A549 (cell line): ENCODE results near the gene CFAP100. TPM values are rescaled to one million over a fixed set of nuclear protein-coding genes. Genes with fewer than 3 reads are reported as not detected.

Source experiments
- ATAC-seq, 2 experiments: fragments of 200-7000 bp in 1 of 2; fragments of >200 bp in 1 of 2; cut with Nextera tagmentation in 1 of 2; cut with Tn5 transposase in 1 of 2; 3 replicates each; pipeline versions ENCODE4 v1.8.0 to v1.9.1; 2018 to 2020; ENCODE audit warnings: mild to moderate bottlenecking in 1 of 2, moderate library complexity in 1 of 2
- CTCF ChIA-PET: fragments of 300-600 bp; sonication (Branson Sonifier 250); formaldehyde crosslinking; extraction: SDS; loops from one replicate; lab custom pipeline; 2021; ENCODE audit warnings: antibody characterized with exemption, inconsistent platforms; lab: Yijun Ruan, JAX
- POLR2A ChIA-PET: fragments of 350-600 bp; formaldehyde crosslinking; extraction: SDS; loops from one replicate; lab custom pipeline; 2021; ENCODE audit warnings: antibody characterized with exemption, inconsistent platforms; lab: Yijun Ruan, JAX
- DNase-seq, 2 experiments: peaks; one replicate each; pipeline versions ENCODE4 v3.0.0 to v3.0.0-alpha.2; 2011 to 2016; ENCODE audit warnings: low read depth in 1 of 2, low spot score in 1 of 2
- FAIRE-seq: peaks from 2 replicates; lab custom pipeline; 2011; peaks lifted over from hg19 to GRCh38; lab: Jason Lieb, UNC
- H3K27ac ChIP-seq, 2 experiments: fragments of >200 bp; sonication (Bioruptor Twin); formaldehyde crosslinking; 3 replicates each; pipeline ENCODE4 v1.5.1; 2016 to 2017
- H3K4me1 ChIP-seq: fragments of >200 bp; sonication (Bioruptor Twin); formaldehyde crosslinking; 3 replicates; pipeline ENCODE4 v1.6.1; 2016
- H3K4me2 ChIP-seq: fragments of >200 bp; sonication (Bioruptor Twin); formaldehyde crosslinking; 3 replicates; pipeline ENCODE4 v1.6.1; 2016
- H3K4me3 ChIP-seq: fragments of >200 bp; sonication (Bioruptor Twin); formaldehyde crosslinking; 3 replicates; pipeline ENCODE4 v1.5.1; 2016
- H3K9me3 ChIP-seq: fragments of >200 bp; sonication (Bioruptor Twin); formaldehyde crosslinking; 3 replicates; pipeline ENCODE4 v1.6.1; 2016
- CBX2 ChIP-seq: fragments of 200-600 bp; sonication (generic); IDR thresholded peaks from 2 replicates; pipeline ENCODE4 v1.6.1; 2016; ENCODE audit warnings: low read depth, mild to moderate bottlenecking, borderline replicate concordance
- CHD2 ChIP-seq: fragments of 150-350 bp; IDR thresholded peaks from 2 replicates; pipeline ENCODE4 v1.6.1; 2014; ENCODE audit warnings: low read length; ENCODE audit not compliant: partially characterized antibody
- EHF ChIP-seq: fragments of 250-450 bp; sonication (Bioruptor Pico); IDR thresholded peaks from 2 replicates; pipeline ENCODE4 v1.5.0; 2020; ENCODE audit warnings: mild to moderate bottlenecking
- FOSB ChIP-seq: fragments of 250-450 bp; sonication (Bioruptor Pico); IDR thresholded peaks from 2 replicates; pipeline ENCODE4 v1.5.0; 2020; ENCODE audit warnings: mild to moderate bottlenecking, moderate library complexity
- FOSL2 ChIP-seq, 2 experiments: fragments of 450-650 bp in 1 of 2; fragments of >200 bp in 1 of 2; sonication (Bioruptor Twin) in 1 of 2; formaldehyde crosslinking; IDR thresholded peaks; 2 replicates each; pipeline versions ENCODE4 v1.5.0 to v1.6.1; 2016 to 2020; ENCODE audit warnings: mild to moderate bottlenecking in 1 of 2, moderate library complexity in 1 of 2
- HEYL ChIP-seq: fragments of 250-450 bp; sonication (Bioruptor Pico); IDR thresholded peaks from 2 replicates; pipeline ENCODE4 v1.8.0; 2021; ENCODE audit warnings: mild to moderate bottlenecking, moderate library complexity
- HOXA7 ChIP-seq: fragments of 250-450 bp; sonication (Bioruptor Pico); IDR thresholded peaks from 2 replicates; pipeline ENCODE4 v1.5.0; 2020; ENCODE audit warnings: mild to moderate bottlenecking, moderate library complexity
- HOXB13 ChIP-seq: fragments of 250-450 bp; sonication (Bioruptor Pico); IDR thresholded peaks from 2 replicates; pipeline ENCODE4 v1.5.0; 2020; ENCODE audit warnings: low read depth, mild to moderate bottlenecking, moderate library complexity
- KDM1A ChIP-seq: fragments of 200-600 bp; sonication (generic); IDR thresholded peaks from 2 replicates; pipeline ENCODE4 v1.6.1; 2016; ENCODE audit warnings: low read depth, mild to moderate bottlenecking
- KDM5A ChIP-seq: fragments of 200-600 bp; sonication (generic); IDR thresholded peaks from 2 replicates; pipeline ENCODE4 v1.6.1; 2016; ENCODE audit warnings: antibody characterized with exemption, mild to moderate bottlenecking
- MAZ ChIP-seq: fragments of 150-350 bp; IDR thresholded peaks from 2 replicates; pipeline ENCODE4 v1.6.1; 2014; ENCODE audit warnings: antibody characterized with exemption, low read depth, low read length, borderline replicate concordance
- NFE2L2 ChIP-seq: fragments of 150-350 bp; conservative IDR thresholded peaks from 2 replicates; pipeline ENCODE4 v1.6.1; 2014; ENCODE audit warnings: low read length
- NR3C1 ChIP-seq: fragments of >200 bp; sonication (Bioruptor Twin); formaldehyde crosslinking; IDR thresholded peaks from 3 replicates; pipeline ENCODE4 v1.6.1; 2017
- POLR2A ChIP-seq: IDR thresholded peaks from 2 replicates; pipeline ENCODE4 v1.6.1; 2012; ENCODE audit warnings: mild to moderate bottlenecking, low read length
- RAD21 ChIP-seq, 2 experiments: fragments of >200 bp in 1 of 2; sonication (Bioruptor Twin) in 1 of 2; formaldehyde crosslinking in 1 of 2; IDR thresholded peaks in 1 of 2; conservative IDR thresholded peaks in 1 of 2; 2 replicates in 1 of 2; 3 replicates in 1 of 2; pipeline ENCODE4 v1.6.1; 2012 to 2018; ENCODE audit warnings: inconsistent platforms in 1 of 2
- RFX5 ChIP-seq: fragments of 450-650 bp; IDR thresholded peaks from 2 replicates; pipeline ENCODE4 v1.7.1; 2014; ENCODE audit warnings: antibody characterized with exemption, mild to moderate bottlenecking, moderate library complexity
- RNF2 ChIP-seq: fragments of 200-600 bp; sonication (generic); IDR thresholded peaks from 2 replicates; pipeline ENCODE4 v1.6.1; 2016; ENCODE audit warnings: low read depth, mild to moderate bottlenecking, antibody characterized with exemption, moderate library complexity, borderline replicate concordance
- SREBF2 ChIP-seq: fragments of 450-650 bp; IDR thresholded peaks from 2 replicates; pipeline ENCODE4 v1.6.1; 2014; ENCODE audit warnings: mild to moderate bottlenecking, moderate library complexity
- TFCP2L1 ChIP-seq: fragments of 250-450 bp; sonication (Bioruptor Pico); IDR thresholded peaks from 2 replicates; pipeline ENCODE4 v1.5.0; 2021; ENCODE audit warnings: mild to moderate bottlenecking
- ZNF302 ChIP-seq: fragments of 250-450 bp; sonication (Bioruptor Pico); IDR thresholded peaks from 2 replicates; pipeline ENCODE4 v1.9.0; 2021; ENCODE audit warnings: inconsistent platforms, mild to moderate bottlenecking, moderate library complexity
- WGBS: methylation state at CpG from one replicate; pipeline ENCODE4 v1.1.6; 2017; ENCODE audit errors: missing lambda C conversion rate; 5-methylcytosine and 5-hydroxymethylcytosine counted together
- polyA plus RNA-seq, 4 experiments: library from polyadenylated mRNA; depleted of rRNA in 3 of 4; stranded (reverse); fragments of >200 nt; fragmentation: RNase III in 1 of 4; extraction: RNeasy Plus Mini Kit Qiagen cat#74134 plus additional on column Dnase treatment in 1 of 4; gene quantifications; 2 replicates in 3 of 4; 3 replicates in 1 of 4; pipeline ENCODE4 v1.2.3, GENCODE V29; 2011 to 2017
- TF ChIP-seq, protein P1 (sequence below): fragments of 250-450 bp; sonication (Bioruptor Pico); IDR thresholded peaks from 2 replicates; pipeline ENCODE4 v1.5.0; 2020; ENCODE audit warnings: low read depth, mild to moderate bottlenecking, moderate library complexity
- TF ChIP-seq, protein P2 (sequence below): IDR thresholded peaks from 2 replicates; pipeline ENCODE4 v1.6.1; 2012; ENCODE audit warnings: low read depth, borderline replicate concordance
- TF ChIP-seq, protein P3 (sequence below): fragments of 150-350 bp; IDR thresholded peaks from 2 replicates; pipeline ENCODE4 v1.6.1; 2014; ENCODE audit warnings: low read depth, mild to moderate bottlenecking, low read length
- TF ChIP-seq, protein P4 (sequence below): fragments of 250-450 bp; sonication (Bioruptor Pico); IDR thresholded peaks from 2 replicates; pipeline ENCODE4 v1.5.0; 2021; ENCODE audit warnings: mild to moderate bottlenecking, moderate library complexity, borderline replicate concordance
- TF ChIP-seq, protein P5 (sequence below): fragments of >200 bp; sonication (Bioruptor Twin); formaldehyde crosslinking; IDR thresholded peaks from 2 replicates; pipeline ENCODE4 v1.6.1; 2016
- TF ChIP-seq, protein P6 (sequence below): IDR thresholded peaks from 2 replicates; pipeline ENCODE4 v1.6.1; 2012

CFAP100 gene
- polyA plus RNA-seq, 2 of the 4 experiments (the other 2 are of a cell fraction): not detected

DNA sequence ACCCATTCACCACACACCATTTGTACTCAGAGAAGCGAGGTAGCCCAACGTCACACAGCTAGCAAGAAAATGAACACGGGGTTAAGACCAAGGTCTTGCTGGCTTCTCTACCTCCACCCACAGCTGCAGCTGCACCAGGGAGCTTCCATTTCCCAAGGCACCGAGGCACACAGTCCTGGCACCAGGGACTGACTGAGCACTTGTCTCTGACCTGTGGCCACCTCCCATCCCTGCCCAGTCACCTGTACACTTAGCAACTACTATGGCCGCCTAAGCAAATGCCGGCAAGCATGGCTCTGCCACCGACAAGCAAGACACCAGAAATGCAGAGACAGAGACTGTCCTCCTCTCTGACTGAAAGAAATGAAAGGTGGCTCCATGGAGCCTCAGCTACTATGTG lies 65.7 kb downstream of the CFAP100 start:
- WGBS: 73% methylated on average over 6 of the region's 7 CpGs
- FAIRE-seq (no peak), ATAC-seq (no peak), DNase-seq (no peak)
- Histone ChIP-seq H3K4me2 (no peak overlapping the region), H3K9me3 (no peaks in the 10 kb centered on the region), H3K27ac (no peak overlapping the region), H3K4me1 (no peaks in the 10 kb centered on the region), H3K4me3 (no peak overlapping the region)
- TF ChIP-seq CHD2: no peak
- TF ChIP-seq TFCP2L1 (CRISPR knock-in tag): no peak
- TF ChIP-seq MAZ: no peak
- ChIA-PET CTCF (no interaction called here), POLR2A (interaction anchor here (1.7 kb wide), 1 partner anchor 16 kb away, joined by 7 read pairs; the partner anchor contains the start of gene ZXDC)

DNA sequence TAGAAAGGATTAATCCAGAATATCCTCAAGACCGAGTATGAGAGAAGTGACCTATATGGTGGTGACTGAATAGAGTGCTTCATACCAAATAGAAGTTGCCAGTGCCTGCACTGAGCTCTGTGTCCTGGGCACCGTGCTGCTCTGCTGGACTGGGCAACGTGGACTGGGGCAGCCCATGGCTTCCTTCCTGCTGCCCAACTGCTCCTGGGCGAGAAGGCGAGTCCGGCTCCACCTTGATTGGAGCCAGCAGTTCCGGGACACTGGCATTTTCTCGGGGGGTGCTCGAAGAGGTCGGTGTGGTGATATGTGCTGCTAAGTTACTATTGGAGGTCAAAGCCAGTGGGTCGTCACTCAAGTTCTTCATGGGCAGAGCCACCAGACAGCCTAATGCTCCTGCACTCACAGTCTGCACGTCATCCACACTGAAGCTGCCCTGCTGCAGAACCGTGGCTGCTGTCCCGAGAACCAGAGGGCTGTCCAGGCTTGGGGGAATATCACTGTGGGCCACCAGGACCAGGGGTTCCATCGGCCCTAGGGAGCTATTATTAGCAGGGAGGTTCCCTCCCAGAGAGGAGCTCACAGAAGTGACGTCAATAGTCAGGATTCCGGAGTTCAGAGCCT lies 66.9 kb downstream of the CFAP100 start:
- no peak for FAIRE-seq
- ATAC-seq: no peak
- POLR2A ChIA-PET: interaction anchor here (1.2 kb wide), 1 partner anchor 14 kb away, joined by 3 read pairs; the partner anchor contains the start of gene ZXDC
- DNase-seq: no peak
- TF ChIP-seq POLR2A (no peak), KDM5A (no peak)
- H3K9me3 ChIP-seq: no peaks in the 10 kb centered on the region
- no peak overlapping the region for H3K4me3 ChIP-seq
- 90% methylated on average over 16 of the region's 17 CpGs for WGBS
- H3K4me1 ChIP-seq: no peaks in the 10 kb centered on the region
- H3K4me2 ChIP-seq: no peak overlapping the region
- CTCF ChIA-PET: interaction anchor here (0.6 to 1.3 kb wide), 3 partner anchors 13 to 190 kb away, joined by 3 to 4 read pairs (median 3); partner anchors contain the start of gene ZXDC
- no peak overlapping the region for H3K27ac ChIP-seq

DNA sequence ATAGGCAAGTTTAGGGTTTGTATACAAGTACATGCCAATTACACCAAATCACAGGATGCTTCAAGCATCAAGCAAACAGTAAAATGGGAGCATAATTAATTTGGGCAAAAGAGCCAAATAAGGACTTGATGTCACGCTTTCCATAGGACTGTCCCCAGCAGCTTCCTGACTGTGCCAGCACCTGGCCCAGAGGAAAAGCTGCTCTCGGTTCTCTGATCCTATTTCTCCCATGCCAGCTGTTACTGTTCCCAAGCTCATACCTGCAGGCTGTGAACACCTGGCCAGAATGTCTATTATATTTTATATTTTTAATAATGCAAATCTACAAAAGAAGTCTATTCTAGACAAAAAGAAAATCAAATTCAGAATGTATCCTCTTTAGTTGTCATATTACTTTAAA lies 68.8 kb downstream of the CFAP100 start:
- DNase-seq: no peak
- POLR2A ChIA-PET: no interaction called here
- Histone ChIP-seq H3K4me2 (no peak overlapping the region), H3K4me1 (no peaks in the 10 kb centered on the region), H3K9me3 (no peaks in the 10 kb centered on the region), H3K27ac (no peak overlapping the region), H3K4me3 (no peak overlapping the region)
- TF ChIP-seq FOSB (CRISPR knock-in tag) (no peak), HOXB13 (CRISPR knock-in tag) (no peak), RNF2 (no peak), HOXA7 (no peak), CBX2 (no peak), RFX5 (no peak), EHF (CRISPR knock-in tag) (no peak), HEYL (CRISPR knock-in tag) (no peak), NR3C1 (no peak)
- TF ChIP-seq, protein P1, sequence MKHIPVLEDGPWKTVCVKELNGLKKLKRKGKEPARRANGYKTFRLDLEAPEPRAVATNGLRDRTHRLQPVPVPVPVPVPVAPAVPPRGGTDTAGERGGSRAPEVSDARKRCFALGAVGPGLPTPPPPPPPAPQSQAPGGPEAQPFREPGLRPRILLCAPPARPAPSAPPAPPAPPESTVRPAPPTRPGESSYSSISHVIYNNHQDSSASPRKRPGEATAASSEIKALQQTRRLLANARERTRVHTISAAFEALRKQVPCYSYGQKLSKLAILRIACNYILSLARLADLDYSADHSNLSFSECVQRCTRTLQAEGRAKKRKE: no peak
- TF ChIP-seq, protein P2, sequence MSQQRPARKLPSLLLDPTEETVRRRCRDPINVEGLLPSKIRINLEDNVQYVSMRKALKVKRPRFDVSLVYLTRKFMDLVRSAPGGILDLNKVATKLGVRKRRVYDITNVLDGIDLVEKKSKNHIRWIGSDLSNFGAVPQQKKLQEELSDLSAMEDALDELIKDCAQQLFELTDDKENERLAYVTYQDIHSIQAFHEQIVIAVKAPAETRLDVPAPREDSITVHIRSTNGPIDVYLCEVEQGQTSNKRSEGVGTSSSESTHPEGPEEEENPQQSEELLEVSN: no peak
- ATAC-seq: no peak
- CTCF ChIA-PET: interaction anchor here (0.6 kb wide), 1 partner anchor 1331 kb away, joined by 3 read pairs; no protein-coding TSS in a partner anchor
- no peak for FAIRE-seq
- 90% methylated on average over 2 of the region's 2 CpGs for WGBS

DNA sequence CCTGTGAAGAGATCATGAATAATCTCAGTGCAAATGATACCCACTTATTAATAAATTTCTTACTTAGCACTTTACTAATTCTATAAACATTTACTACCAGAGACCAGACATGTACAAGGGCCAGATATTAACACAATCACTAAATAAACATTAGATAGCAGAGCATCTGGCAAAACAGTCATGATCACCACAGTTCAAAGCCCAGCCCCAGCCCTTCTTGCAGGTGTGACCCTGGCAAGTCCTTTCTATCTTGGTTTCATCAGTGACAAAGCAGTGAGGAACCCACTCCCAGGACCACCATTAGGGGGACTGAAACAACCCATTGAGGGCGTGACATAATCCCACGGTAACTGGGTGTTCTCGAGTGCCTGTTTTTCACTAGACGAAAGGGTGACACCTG lies 69.4 kb downstream of the CFAP100 start:
- no peak for ATAC-seq
- 100% methylated on average over 4 of the region's 4 CpGs for WGBS
- Histone ChIP-seq H3K9me3 (no peaks in the 10 kb centered on the region), H3K27ac (no peak overlapping the region), H3K4me2 (no peak overlapping the region), H3K4me3 (no peak overlapping the region), H3K4me1 (no peaks in the 10 kb centered on the region)
- POLR2A ChIA-PET: no interaction called here
- CTCF ChIA-PET: interaction anchor here (0.6 kb wide), 1 partner anchor 1331 kb away, joined by 3 read pairs; no protein-coding TSS in a partner anchor
- DNase-seq: no peak
- no peak for FAIRE-seq
- TF ChIP-seq SREBF2: no peak
- TF ChIP-seq CBX2: no peak
- TF ChIP-seq, protein P3, sequence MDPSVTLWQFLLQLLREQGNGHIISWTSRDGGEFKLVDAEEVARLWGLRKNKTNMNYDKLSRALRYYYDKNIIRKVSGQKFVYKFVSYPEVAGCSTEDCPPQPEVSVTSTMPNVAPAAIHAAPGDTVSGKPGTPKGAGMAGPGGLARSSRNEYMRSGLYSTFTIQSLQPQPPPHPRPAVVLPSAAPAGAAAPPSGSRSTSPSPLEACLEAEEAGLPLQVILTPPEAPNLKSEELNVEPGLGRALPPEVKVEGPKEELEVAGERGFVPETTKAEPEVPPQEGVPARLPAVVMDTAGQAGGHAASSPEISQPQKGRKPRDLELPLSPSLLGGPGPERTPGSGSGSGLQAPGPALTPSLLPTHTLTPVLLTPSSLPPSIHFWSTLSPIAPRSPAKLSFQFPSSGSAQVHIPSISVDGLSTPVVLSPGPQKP: no peak
- no peak for TF ChIP-seq RAD21 (conservative IDR thresholded peaks at IDR 0.05 in 1 of 2, IDR thresholded peaks at IDR 0.05 in 1 of 2)
- TF ChIP-seq, protein P4, sequence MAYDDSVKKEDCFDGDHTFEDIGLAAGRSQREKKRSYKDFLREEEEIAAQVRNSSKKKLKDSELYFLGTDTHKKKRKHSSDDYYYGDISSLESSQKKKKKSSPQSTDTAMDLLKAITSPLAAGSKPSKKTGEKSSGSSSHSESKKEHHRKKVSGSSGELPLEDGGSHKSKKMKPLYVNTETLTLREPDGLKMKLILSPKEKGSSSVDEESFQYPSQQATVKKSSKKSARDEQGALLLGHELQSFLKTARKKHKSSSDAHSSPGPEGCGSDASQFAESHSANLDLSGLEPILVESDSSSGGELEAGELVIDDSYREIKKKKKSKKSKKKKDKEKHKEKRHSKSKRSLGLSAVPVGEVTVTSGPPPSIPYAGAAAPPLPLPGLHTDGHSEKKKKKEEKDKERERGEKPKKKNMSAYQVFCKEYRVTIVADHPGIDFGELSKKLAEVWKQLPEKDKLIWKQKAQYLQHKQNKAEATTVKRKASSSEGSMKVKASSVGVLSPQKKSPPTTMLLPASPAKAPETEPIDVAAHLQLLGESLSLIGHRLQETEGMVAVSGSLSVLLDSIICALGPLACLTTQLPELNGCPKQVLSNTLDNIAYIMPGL (CRISPR knock-in tag): no peak
- TF ChIP-seq FOSL2 (IDR thresholded peaks at IDR 0.05): no peak
- TF ChIP-seq FOSL2 (CRISPR knock-in tag; IDR thresholded peaks at IDR 0.05): no peak
- no peak for TF ChIP-seq NFE2L2
- TF ChIP-seq KDM5A: no peak
- TF ChIP-seq KDM1A: no peak
- no peak for TF ChIP-seq ZNF302 (CRISPR knock-in tag)
- TF ChIP-seq, protein P5, sequence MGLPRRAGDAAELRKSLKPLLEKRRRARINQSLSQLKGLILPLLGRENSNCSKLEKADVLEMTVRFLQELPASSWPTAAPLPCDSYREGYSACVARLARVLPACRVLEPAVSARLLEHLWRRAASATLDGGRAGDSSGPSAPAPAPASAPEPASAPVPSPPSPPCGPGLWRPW: no peak
- TF ChIP-seq, protein P6, sequence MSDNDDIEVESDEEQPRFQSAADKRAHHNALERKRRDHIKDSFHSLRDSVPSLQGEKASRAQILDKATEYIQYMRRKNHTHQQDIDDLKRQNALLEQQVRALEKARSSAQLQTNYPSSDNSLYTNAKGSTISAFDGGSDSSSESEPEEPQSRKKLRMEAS: no peak
